GM12875 (cell line): Measurements from ENCODE around the gene MKX.

Source experiments
- H3K4me3 ChIP-seq: one replicate; pipeline ENCODE4 v1.5.1; 2011; ENCODE audit warnings: low read depth, low read length, control low read depth
- CTCF ChIP-seq: IDR thresholded peaks from 2 replicates; pipeline ENCODE4 v1.5.1; 2011; ENCODE audit warnings: low read depth, mild to moderate bottlenecking, control low read depth, inconsistent platforms, low read length, moderate library complexity, borderline replicate concordance; ENCODE audit not compliant: insufficient read depth

Gene MKX

DNA sequence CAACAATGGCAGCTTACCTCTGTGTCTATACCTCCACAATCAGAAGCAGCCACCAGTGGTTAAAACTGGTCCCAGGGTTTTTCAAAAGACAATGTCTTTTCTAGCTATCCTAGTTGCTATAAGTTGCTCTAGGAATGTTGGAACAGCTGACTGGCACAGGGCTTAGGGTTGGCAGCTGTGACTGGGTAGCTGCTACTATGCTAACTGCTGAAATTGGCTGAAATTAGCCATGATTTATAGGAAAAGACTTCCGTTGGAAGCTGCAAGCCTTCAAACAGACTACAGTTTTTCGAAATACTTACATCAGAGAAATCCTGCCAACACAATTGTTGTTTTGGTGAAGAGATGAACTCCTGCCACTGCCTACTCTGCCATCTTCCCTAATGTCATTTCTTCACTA is 102.3 kb downstream of the MKX start:
- H3K4me3 ChIP-seq = no peak overlapping the region
- TF ChIP-seq CTCF = no peak

DNA sequence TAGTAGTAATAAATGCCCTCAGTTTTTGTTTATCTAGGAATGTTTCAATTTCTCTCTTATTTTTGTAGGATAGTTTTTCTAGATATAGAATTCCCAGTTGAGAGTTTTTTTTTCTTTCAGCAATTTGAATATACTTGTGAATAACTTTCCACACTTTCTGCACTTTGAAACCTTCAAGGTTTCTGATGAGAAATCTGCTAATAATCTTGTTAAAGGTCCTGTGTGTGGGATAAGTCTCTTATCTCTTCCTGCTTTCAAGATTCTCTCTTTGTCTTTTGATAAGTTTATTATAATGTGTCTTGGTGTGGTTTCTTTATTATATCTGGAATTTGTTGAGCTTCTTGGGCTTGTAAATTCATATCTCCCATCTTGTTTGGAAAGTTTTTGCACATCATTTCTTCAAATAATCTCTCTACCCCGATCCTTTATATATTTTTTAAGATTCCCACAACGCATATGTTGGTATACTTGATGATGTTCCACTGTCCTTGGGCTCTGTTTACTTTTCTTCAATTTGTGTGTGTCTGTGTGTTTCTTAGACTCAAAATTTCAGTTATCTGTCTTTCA is 103.5 kb downstream of the MKX start:
- no peak overlapping the region for H3K4me3 ChIP-seq
- TF ChIP-seq CTCF = no peak

- TF ChIP-seq CTCF = no peak
- no peak overlapping the region for H3K4me3 ChIP-seq
These were observed 107.4 kb downstream of the MKX start for GRCh38 chr10:27638071-27638750.

GRCh38 chr10:27637601-27638000 is 108.0 kb downstream of the MKX start:
- no peak overlapping the region for H3K4me3 ChIP-seq
- TF ChIP-seq CTCF = no peak

GRCh38 chr10:27636816-27637215 is 108.8 kb downstream of the MKX start:
- H3K4me3 ChIP-seq = no peak overlapping the region
- TF ChIP-seq CTCF = no peak

DNA sequence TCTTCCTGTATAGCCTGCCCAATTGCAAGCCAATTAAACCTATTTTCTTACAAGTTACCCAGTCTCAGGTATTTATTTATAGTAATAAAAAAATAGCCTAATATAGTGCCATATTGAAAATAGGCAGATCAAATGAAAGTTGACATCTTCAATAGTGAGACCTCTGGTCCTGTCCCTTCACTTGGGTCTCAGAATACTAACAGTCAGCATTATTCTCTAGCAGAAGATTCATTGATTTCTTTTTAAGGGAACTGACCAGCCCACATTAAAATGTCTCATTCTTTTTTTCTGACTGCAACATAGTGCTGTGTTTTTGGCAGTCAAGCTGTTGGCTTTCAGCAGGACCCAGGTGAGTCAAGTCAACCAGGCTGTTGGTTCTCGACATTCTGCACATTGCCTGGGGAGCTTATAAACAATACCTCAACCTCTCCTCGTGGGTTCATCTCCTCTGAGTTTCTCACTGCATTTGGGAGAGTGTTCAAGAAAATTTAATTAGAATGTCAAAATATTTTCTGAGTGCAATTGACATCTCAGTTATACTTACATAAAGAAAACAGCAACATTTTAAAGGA is 109.8 kb downstream of the MKX start:
- H3K4me3 ChIP-seq = no peak overlapping the region
- no peak for TF ChIP-seq CTCF

DNA sequence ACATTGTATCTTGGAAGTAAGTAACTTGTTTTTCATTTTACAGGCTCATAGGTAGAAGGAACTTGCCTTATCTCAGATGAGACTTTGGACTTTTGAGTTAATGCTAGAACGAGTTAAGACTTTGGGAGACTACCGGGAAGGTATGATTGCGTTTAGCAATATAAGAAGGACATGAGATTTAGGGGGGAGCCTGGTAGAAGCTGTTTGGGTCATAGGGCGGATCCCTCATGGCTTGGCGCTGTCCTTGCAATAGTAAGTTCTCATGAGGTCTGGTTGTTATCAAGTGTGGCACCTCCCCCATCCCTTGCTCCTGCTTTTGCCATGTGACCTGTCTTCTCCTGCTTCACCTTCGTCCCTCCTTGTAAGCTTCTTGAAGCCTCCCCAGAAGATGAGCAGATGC is 110.3 kb downstream of the MKX start:
- TF ChIP-seq CTCF = no peak
- H3K4me3 ChIP-seq = no peak overlapping the region
